OCI-LY1 (cell line): ENCODE measurements around the gene IFT74.

ENCODE experiments used
- CTCF ChIP-seq: fragments of 200-600 bp; sonication (generic), shearing (Covaris generic); IDR thresholded peaks from 2 replicates; pipeline ENCODE4 v1.5.1; 2017; ENCODE audit warnings: mild to moderate bottlenecking, antibody characterized with exemption, low read length, moderate library complexity, mixed read lengths
- EZH2 ChIP-seq: fragments of 200-600 bp; sonication (generic), shearing (Covaris generic); IDR thresholded peaks from 2 replicates; pipeline ENCODE4 v1.8.0; 2017; ENCODE audit warnings: borderline replicate concordance, mixed run types, mild to moderate bottlenecking, antibody characterized with exemption, low read length, moderate library complexity, mixed read lengths

GRCh38 chr9:26913138-26913668 is 43.0 kb upstream of the IFT74 start:
- TF ChIP-seq CTCF (no peak), EZH2 (no peak)
